Measurements from ENCODE around the gene CERKL. TPM values are rescaled to one million over a fixed set of nuclear protein-coding genes. Genes with fewer than 3 reads are reported as not detected.

The CERKL gene
- total RNA-seq, 4 donors from 2014 or later = not detected

- Histone ChIP-seq H3K9me3 (no peaks in the 10 kb centered on the region), H3K36me3 (no peaks in the 10 kb centered on the region), H3K27ac (no peak overlapping the region), H3K27me3 (no peaks in the 10 kb centered on the region), H3K4me3 (no peak overlapping the region), H3K4me1 (no peaks in the 10 kb centered on the region)
- DNase-seq (ENCODE audit: low spot score in 2 of 2) = no peak
- TF ChIP-seq POLR2A (IDR thresholded peaks at IDR 0.05) (no peak), POLR2AphosphoS5 (IDR thresholded peaks at IDR 0.05) (no peak), CTCF (IDR thresholded peaks at IDR 0.05) (no peak), EP300 (IDR thresholded peaks at IDR 0.05) (no peak)
- WGBS = 67% methylated on average over 1 of the region's 1 CpG
Measured at GRCh38 chr2:181528441-181528840, 128.5 kb downstream of the CERKL start.

GRCh38 chr2:181527058-181527457 is 129.8 kb downstream of the CERKL start:
- no peak for TF ChIP-seq CTCF (IDR thresholded peaks at IDR 0.05)
- WGBS = 95% methylated on average over 6 of the region's 6 CpGs
- no peaks in the 10 kb centered on the region for H3K4me1 ChIP-seq
- no peak overlapping the region for H3K27ac ChIP-seq
- no peaks in the 10 kb centered on the region for H3K27me3 ChIP-seq
- DNase-seq (ENCODE audit: low spot score in 2 of 2) = no peak
- no peaks in the 10 kb centered on the region for H3K36me3 ChIP-seq
- H3K4me3 ChIP-seq = no peak overlapping the region
- H3K9me3 ChIP-seq = no peaks in the 10 kb centered on the region

- DNase-seq (ENCODE audit: low spot score in 2 of 2) = no peak
- Histone ChIP-seq H3K4me1 (no peaks in the 10 kb centered on the region), H3K9me3 (no peaks in the 10 kb centered on the region), H3K36me3 (no peaks in the 10 kb centered on the region), H3K27me3 (no peaks in the 10 kb centered on the region), H3K27ac (no peak overlapping the region), H3K4me3 (no peak overlapping the region)
- no peak for TF ChIP-seq EP300 (IDR thresholded peaks at IDR 0.05)
- TF ChIP-seq POLR2AphosphoS5 (IDR thresholded peaks at IDR 0.05) = no peak
- TF ChIP-seq POLR2A (IDR thresholded peaks at IDR 0.05) = no peak
- no peak for TF ChIP-seq CTCF (IDR thresholded peaks at IDR 0.05)
- WGBS = 84% methylated on average over 4 of the region's 4 CpGs
Measured at GRCh38 chr2:181526014-181526413, 130.9 kb downstream of the CERKL start.

- Histone ChIP-seq H3K27ac (peak overlapping the region; percentile 23), H3K9me3 (no peaks in the 10 kb centered on the region), H3K27me3 (no peaks in the 10 kb centered on the region), H3K4me1 (no peaks in the 10 kb centered on the region), H3K4me3 (no peak overlapping the region), H3K36me3 (no peaks in the 10 kb centered on the region)
- TF ChIP-seq EP300 (IDR thresholded peaks at IDR 0.05) (no peak), POLR2AphosphoS5 (IDR thresholded peaks at IDR 0.05) (no peak), CTCF (IDR thresholded peaks at IDR 0.05) (no peak), POLR2A (IDR thresholded peaks at IDR 0.05) (no peak)
- 58% methylated on average over 5 of the region's 5 CpGs for WGBS
- no peak for DNase-seq (ENCODE audit: low spot score in 2 of 2)
Measured at GRCh38 chr2:181523756-181524155, 133.1 kb downstream of the CERKL start.

- no peak for TF ChIP-seq POLR2A (IDR thresholded peaks at IDR 0.05)
- no peak for TF ChIP-seq CTCF (IDR thresholded peaks at IDR 0.05)
- no peak for TF ChIP-seq POLR2AphosphoS5 (IDR thresholded peaks at IDR 0.05)
- no peak for TF ChIP-seq EP300 (IDR thresholded peaks at IDR 0.05)
- Histone ChIP-seq H3K4me1 (peaks cover 13% of the 10 kb centered on the region), H3K9me3 (no peaks in the 10 kb centered on the region), H3K27ac (no peak overlapping the region), H3K27me3 (no peaks in the 10 kb centered on the region), H3K36me3 (no peaks in the 10 kb centered on the region), H3K4me3 (no peak overlapping the region)
- no peak for DNase-seq (ENCODE audit: low spot score in 2 of 2)
- 97% methylated on average over 1 of the region's 1 CpG for WGBS
Measured at GRCh38 chr2:181520253-181520652, 136.7 kb downstream of the CERKL start.
